K562 (cell line): ENCODE measurements around the gene IGLON5. TPM values are rescaled to one million over a fixed set of nuclear protein-coding genes. Genes with fewer than 3 reads are reported as not detected.

Source experiments
- CBX2 ChIP-seq: fragments of 200-600 bp; sonication (generic); IDR thresholded peaks from one replicate; pipeline ENCODE4 v1.6.1; 2012; ENCODE audit warnings: mild to moderate bottlenecking, low read length, inconsistent platforms; ENCODE audit not compliant: insufficient read depth, poor library complexity, severe bottlenecking
- ID3 ChIP-seq, 2 experiments: fragments of 250-450 bp in 1 of 2; fragments of 450-650 bp in 1 of 2; sonication (Bioruptor Pico) in 1 of 2; IDR thresholded peaks; 2 replicates each; pipeline versions ENCODE4 v1.6.1 to v1.8.0; 2016 to 2021; ENCODE audit warnings: mild to moderate bottlenecking in 2 of 2, moderate library complexity in 2 of 2, missing compliant biosample characterization in 1 of 2, missing genetic modification characterization in 1 of 2
- LARP7 ChIP-seq: fragments of 450-650 bp; IDR thresholded peaks from 2 replicates; pipeline ENCODE4 v1.6.1; 2016
- PHB2 ChIP-seq: fragments of 450-650 bp; IDR thresholded peaks from 2 replicates; pipeline ENCODE4 v1.6.1; 2017; ENCODE audit warnings: low read depth
- ZFPM2 ChIP-seq: fragments of 250-450 bp; sonication (Bioruptor Pico); IDR thresholded peaks from 2 replicates; pipeline ENCODE4 v1.5.1; 2022; ENCODE audit warnings: mild to moderate bottlenecking
- polyA plus RNA-seq, 8 experiments: library from polyadenylated mRNA; depleted of rRNA in 4 of 8; stranded (reverse) in 5 of 8; unstranded in 3 of 8; fragments of >200 nt; fragmentation: Nextera tagmentation in 2 of 8; fragmentation: Illumina TruSeq in 1 of 8; extraction: Ambion mirVana in 2 of 8; extraction: Trizol in 1 of 8; gene quantifications; 2 replicates each; pipeline versions ENCODE4 v1.2.1 to v1.2.3, GENCODE V29; 2011 to 2014; ENCODE audit warnings: inconsistent platforms in 1 of 8, missing spikeins in 1 of 8
- total RNA-seq, 7 experiments: library from RNA; depleted of rRNA in 6 of 7; stranded (reverse); fragments of >200 nt in 6 of 7; fragmentation: Illumina TruSeq in 2 of 7; extraction: Trizol in 2 of 7; gene quantifications; 2 replicates each; pipeline versions ENCODE4 v1.2.1 to v1.2.3, GENCODE V29; 2011 to 2021; ENCODE audit warnings: low replicate concordance in 1 of 7
- TF ChIP-seq, protein P1 (sequence below): fragments of 250-450 bp; sonication (Bioruptor Pico); IDR thresholded peaks from 2 replicates; pipeline ENCODE4 v1.5.0; 2020; ENCODE audit warnings: mild to moderate bottlenecking, borderline replicate concordance
- TF ChIP-seq, protein P2 (sequence below): fragments of 250-450 bp; sonication (Bioruptor Pico); IDR thresholded peaks from 2 replicates; pipeline ENCODE4 v1.5.0; 2021
- TF ChIP-seq, protein P3 (sequence below), 2 experiments: fragments of 450-650 bp in 1 of 2; IDR thresholded peaks; 2 replicates each; pipeline ENCODE4 v1.6.1; 2011 to 2017; ENCODE audit warnings: low read depth in 2 of 2, antibody characterized with exemption in 1 of 2, borderline replicate concordance in 1 of 2, low read length in 1 of 2, mild to moderate bottlenecking in 1 of 2, mixed read lengths in 1 of 2; ENCODE audit not compliant: control insufficient read depth in 1 of 2

IGLON5 gene
- total and polyA plus RNA-seq, 9 of the 15 experiments (the other 6 are each of a cell fraction or from before 2014, with no cell fraction given): 0.03 to 0.22 (median 0.14) TPM; not detected in 2

- TF ChIP-seq, protein P1, sequence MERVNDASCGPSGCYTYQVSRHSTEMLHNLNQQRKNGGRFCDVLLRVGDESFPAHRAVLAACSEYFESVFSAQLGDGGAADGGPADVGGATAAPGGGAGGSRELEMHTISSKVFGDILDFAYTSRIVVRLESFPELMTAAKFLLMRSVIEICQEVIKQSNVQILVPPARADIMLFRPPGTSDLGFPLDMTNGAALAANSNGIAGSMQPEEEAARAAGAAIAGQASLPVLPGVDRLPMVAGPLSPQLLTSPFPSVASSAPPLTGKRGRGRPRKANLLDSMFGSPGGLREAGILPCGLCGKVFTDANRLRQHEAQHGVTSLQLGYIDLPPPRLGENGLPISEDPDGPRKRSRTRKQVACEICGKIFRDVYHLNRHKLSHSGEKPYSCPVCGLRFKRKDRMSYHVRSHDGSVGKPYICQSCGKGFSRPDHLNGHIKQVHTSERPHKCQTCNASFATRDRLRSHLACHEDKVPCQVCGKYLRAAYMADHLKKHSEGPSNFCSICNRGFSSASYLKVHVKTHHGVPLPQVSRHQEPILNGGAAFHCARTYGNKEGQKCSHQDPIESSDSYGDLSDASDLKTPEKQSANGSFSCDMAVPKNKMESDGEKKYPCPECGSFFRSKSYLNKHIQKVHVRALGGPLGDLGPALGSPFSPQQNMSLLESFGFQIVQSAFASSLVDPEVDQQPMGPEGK: no peak
- no peak for TF ChIP-seq PHB2
- TF ChIP-seq, protein P2, sequence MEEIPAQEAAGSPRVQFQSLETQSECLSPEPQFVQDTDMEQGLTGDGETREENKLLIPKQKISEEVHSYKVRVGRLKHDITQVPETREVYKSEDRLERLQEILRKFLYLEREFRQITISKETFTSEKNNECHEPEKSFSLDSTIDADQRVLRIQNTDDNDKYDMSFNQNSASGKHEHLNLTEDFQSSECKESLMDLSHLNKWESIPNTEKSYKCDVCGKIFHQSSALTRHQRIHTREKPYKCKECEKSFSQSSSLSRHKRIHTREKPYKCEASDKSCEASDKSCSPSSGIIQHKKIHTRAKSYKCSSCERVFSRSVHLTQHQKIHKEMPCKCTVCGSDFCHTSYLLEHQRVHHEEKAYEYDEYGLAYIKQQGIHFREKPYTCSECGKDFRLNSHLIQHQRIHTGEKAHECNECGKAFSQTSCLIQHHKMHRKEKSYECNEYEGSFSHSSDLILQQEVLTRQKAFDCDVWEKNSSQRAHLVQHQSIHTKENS (CRISPR knock-in tag): no peak
- TF ChIP-seq, protein P3, sequence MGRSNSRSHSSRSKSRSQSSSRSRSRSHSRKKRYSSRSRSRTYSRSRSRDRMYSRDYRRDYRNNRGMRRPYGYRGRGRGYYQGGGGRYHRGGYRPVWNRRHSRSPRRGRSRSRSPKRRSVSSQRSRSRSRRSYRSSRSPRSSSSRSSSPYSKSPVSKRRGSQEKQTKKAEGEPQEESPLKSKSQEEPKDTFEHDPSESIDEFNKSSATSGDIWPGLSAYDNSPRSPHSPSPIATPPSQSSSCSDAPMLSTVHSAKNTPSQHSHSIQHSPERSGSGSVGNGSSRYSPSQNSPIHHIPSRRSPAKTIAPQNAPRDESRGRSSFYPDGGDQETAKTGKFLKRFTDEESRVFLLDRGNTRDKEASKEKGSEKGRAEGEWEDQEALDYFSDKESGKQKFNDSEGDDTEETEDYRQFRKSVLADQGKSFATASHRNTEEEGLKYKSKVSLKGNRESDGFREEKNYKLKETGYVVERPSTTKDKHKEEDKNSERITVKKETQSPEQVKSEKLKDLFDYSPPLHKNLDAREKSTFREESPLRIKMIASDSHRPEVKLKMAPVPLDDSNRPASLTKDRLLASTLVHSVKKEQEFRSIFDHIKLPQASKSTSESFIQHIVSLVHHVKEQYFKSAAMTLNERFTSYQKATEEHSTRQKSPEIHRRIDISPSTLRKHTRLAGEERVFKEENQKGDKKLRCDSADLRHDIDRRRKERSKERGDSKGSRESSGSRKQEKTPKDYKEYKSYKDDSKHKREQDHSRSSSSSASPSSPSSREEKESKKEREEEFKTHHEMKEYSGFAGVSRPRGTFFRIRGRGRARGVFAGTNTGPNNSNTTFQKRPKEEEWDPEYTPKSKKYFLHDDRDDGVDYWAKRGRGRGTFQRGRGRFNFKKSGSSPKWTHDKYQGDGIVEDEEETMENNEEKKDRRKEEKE (IDR thresholded peaks at IDR 0.05; ENCODE audit: borderline replicate concordance in 1 of 2, control insufficient read depth in 1 of 2, low read depth in 2 of 2, low read length in 1 of 2): no peak
- TF ChIP-seq ZFPM2: no peak
- TF ChIP-seq CBX2: no peak
- TF ChIP-seq ID3 (CRISPR knock-in tag; IDR thresholded peaks at IDR 0.05): no peak
- no peak for TF ChIP-seq ID3 (tag; IDR thresholded peaks at IDR 0.05)
- TF ChIP-seq LARP7: no peak
Observed at GRCh38 chr19:51354742-51355148, 43.3 kb downstream of the IGLON5 start (continued).
